ENCODE results near the gene DCP1A. TPM values are rescaled to one million over a fixed set of nuclear protein-coding genes. Genes with fewer than 3 reads are reported as not detected.

Gene DCP1A
- total and polyA plus RNA-seq, 4 donors = 3.5 to 11.3 (median 8.2) TPM

GRCh38 chr3:53257465-53257864 is 89.9 kb downstream of the DCP1A start:
- DNase-seq (ENCODE audit: low spot score) = no peak
- Histone ChIP-seq H3K27ac (ENCODE audit: low read depth in 1 of 2, low read length in 2 of 2) (no peak overlapping the region), H3K9me3 (ENCODE audit: control insufficient read depth in 4 of 4, low read length in 3 of 4) (no peaks in the 10 kb centered on the region), H3K4me3 (ENCODE audit: low read depth in 1 of 3, low read length in 3 of 3) (no peak overlapping the region), H3K36me3 (ENCODE audit: control insufficient read depth in 4 of 4, insufficient read depth in 3 of 4, low read depth in 1 of 4, low read length in 3 of 4) (no peaks in the 10 kb centered on the region), H3K4me1 (ENCODE audit: control insufficient read depth in 4 of 4, insufficient read depth in 4 of 4, low read length in 3 of 4) (peaks cover 7 to 13% (median 10%) of the 10 kb centered on the region in 4 donors), H3K27me3 (ENCODE audit: control insufficient read depth in 4 of 4, insufficient read depth in 4 of 4, low read length in 3 of 4) (no peaks in the 10 kb centered on the region), H3K9ac (ENCODE audit: low read depth in 1 of 2, low read length in 2 of 2) (no peak overlapping the region)
- TF ChIP-seq SP1 (IDR thresholded peaks at IDR 0.05) (no peak), NR2F2 (IDR thresholded peaks at IDR 0.05) (no peak), JUND (IDR thresholded peaks at IDR 0.05) (no peak), RAD21 (IDR thresholded peaks at IDR 0.05) (no peak), EGR1 (IDR thresholded peaks at IDR 0.05; ENCODE audit: low read depth in 2 of 2) (no peak), RXRA (IDR thresholded peaks at IDR 0.05) (no peak), FOXA1 (IDR thresholded peaks at IDR 0.05) (no peak), HNF4A (conservative IDR thresholded peaks at IDR 0.05) (no peak), TAF1 (conservative IDR thresholded peaks at IDR 0.05) (no peak), ATF3 (IDR thresholded peaks at IDR 0.05) (no peak), CTCF (IDR thresholded peaks at IDR 0.05; ENCODE audit: low read depth, low read length, missing input control) (no peak), FOXA2 (IDR thresholded peaks at IDR 0.05) (no peak), ZBTB33 (IDR thresholded peaks at IDR 0.05) (no peak), YY1 (IDR thresholded peaks at IDR 0.05) (no peak), REST (IDR thresholded peaks at IDR 0.05) (no peak), HNF4G (IDR thresholded peaks at IDR 0.05) (no peak), GABPA (IDR thresholded peaks at IDR 0.05 in 1 of 2, conservative IDR thresholded peaks at IDR 0.05 in 1 of 2) (no peak)
- WGBS = 97% methylated on average over 4 of the region's 4 CpGs

- 92% methylated on average over 5 of the region's 5 CpGs for WGBS
- Histone ChIP-seq H3K36me3 (ENCODE audit: control insufficient read depth in 4 of 4, insufficient read depth in 3 of 4, low read depth in 1 of 4, low read length in 3 of 4) (no peaks in the 10 kb centered on the region), H3K27ac (ENCODE audit: low read depth in 1 of 2, low read length in 2 of 2) (no peak overlapping the region), H3K4me3 (ENCODE audit: low read depth in 1 of 3, low read length in 3 of 3) (no peak overlapping the region), H3K9ac (ENCODE audit: low read depth in 1 of 2, low read length in 2 of 2) (no peak overlapping the region), H3K9me3 (ENCODE audit: control insufficient read depth in 4 of 4, low read length in 3 of 4) (no peaks in the 10 kb centered on the region), H3K4me1 (ENCODE audit: control insufficient read depth in 4 of 4, insufficient read depth in 4 of 4, low read length in 3 of 4) (peaks cover 7 to 13% (median 10%) of the 10 kb centered on the region in 4 donors), H3K27me3 (ENCODE audit: control insufficient read depth in 4 of 4, insufficient read depth in 4 of 4, low read length in 3 of 4) (no peaks in the 10 kb centered on the region)
- DNase-seq (ENCODE audit: low spot score) = no peak
- TF ChIP-seq NR2F2 (IDR thresholded peaks at IDR 0.05) = no peak
- TF ChIP-seq RXRA (IDR thresholded peaks at IDR 0.05) = no peak
- TF ChIP-seq CTCF (IDR thresholded peaks at IDR 0.05; ENCODE audit: low read depth, low read length, missing input control) = no peak
- no peak for TF ChIP-seq RAD21 (IDR thresholded peaks at IDR 0.05)
- TF ChIP-seq HNF4A (conservative IDR thresholded peaks at IDR 0.05) = no peak
- no peak for TF ChIP-seq MAX (IDR thresholded peaks at IDR 0.05)
- TF ChIP-seq ZBTB33 (IDR thresholded peaks at IDR 0.05) = no peak
- no peak for TF ChIP-seq FOXA1 (IDR thresholded peaks at IDR 0.05)
- TF ChIP-seq HNF4G (IDR thresholded peaks at IDR 0.05) = no peak
- no peak for TF ChIP-seq FOXA2 (IDR thresholded peaks at IDR 0.05)
Observed at GRCh38 chr3:53256704-53257055, 90.7 kb downstream of the DCP1A start.

Data from liver (tissue), 9 donors.